Keratinocyte (primary cell): ENCODE data around the gene PNMA8B.

ENCODE experiments used
- CTCF ChIP-seq, 3 experiments: IDR thresholded peaks in 1 of 3; conservative IDR thresholded peaks in 1 of 3; optimal IDR thresholded peaks in 1 of 3; 2 replicates in 2 of 3; 3 replicates in 1 of 3; pipeline versions ENCODE3 to v1.5.1; 2011; ENCODE audit warnings: low read length in 3 of 3, mild to moderate bottlenecking in 3 of 3, moderate library complexity in 2 of 3, control low read depth in 1 of 3, inconsistent platforms in 1 of 3; ENCODE audit not compliant: insufficient read depth in 2 of 3; ENCODE audit errors: extremely low read depth in 1 of 3
- EZH2 ChIP-seq: IDR thresholded peaks from one replicate; pipeline ENCODE4 v1.6.1; 2012; ENCODE audit warnings: inconsistent platforms, mild to moderate bottlenecking, low read length, moderate library complexity

- TF ChIP-seq CTCF (optimal IDR thresholded peaks at IDR 0.05 in 1 of 3, IDR thresholded peaks at IDR 0.05 in 1 of 3, conservative IDR thresholded peaks at IDR 0.05 in 1 of 3; ENCODE audit: extremely low read depth in 1 of 3, insufficient read depth in 2 of 3, low read length in 3 of 3) (no peak), EZH2 (no peak)
Observed at GRCh38 chr19:46474211-46474610, 21.5 kb downstream of the PNMA8B start.
